Measurements from ENCODE around the gene FOXL3.

FOXL3 gene

GRCh38 chr7:314853-315252 lies 24.9 kb downstream of the FOXL3 start:
- TF ChIP-seq ZNF133 (tag by site-specific recombination; IDR thresholded peaks at IDR 0.05) (peak; percentile 92), GLI4 (tag by site-specific recombination; IDR thresholded peaks at IDR 0.05) (no peak), ZNF785 (tag by site-specific recombination; IDR thresholded peaks at IDR 0.05) (no peak), ZSCAN30 (tag by site-specific recombination; IDR thresholded peaks at IDR 0.05) (no peak)
- Histone ChIP-seq H3K4me3 (ENCODE audit: low read depth, low read length) (no peak overlapping the region), H3K9me3 (ENCODE audit: control insufficient read depth, insufficient read depth, low read depth, low read length) (no peaks in the 10 kb centered on the region), H3K4me1 (ENCODE audit: control insufficient read depth, insufficient read depth, low read length) (no peaks in the 10 kb centered on the region), H3K27ac (ENCODE audit: extremely low read depth, low read depth, low read length) (no peak overlapping the region), H3K36me3 (ENCODE audit: control insufficient read depth in 2 of 2, insufficient read depth in 1 of 2, low read length in 2 of 2) (no peaks in the 10 kb centered on the region)
- ChIA-PET CTCF (interaction anchor here (0.6 kb wide), 2 partner anchors 460 to 771 kb away, joined by 3 read pairs; no protein-coding TSS in a partner anchor), POLR2A (no interaction called here)

- no peak for TF ChIP-seq ZNF558 (tag by site-specific recombination; IDR thresholded peaks at IDR 0.05)
- no peak for TF ChIP-seq ZNF433 (tag by site-specific recombination; IDR thresholded peaks at IDR 0.05; ENCODE audit: low read depth)
- no peak for TF ChIP-seq ZFHX2 (tag by site-specific recombination; conservative IDR thresholded peaks at IDR 0.05)
- no peak for TF ChIP-seq ZBTB8A (tag by site-specific recombination; IDR thresholded peaks at IDR 0.05)
- no peak for TF ChIP-seq ZNF311 (tag by site-specific recombination; IDR thresholded peaks at IDR 0.05; ENCODE audit: borderline replicate concordance)
- ChIA-PET CTCF (no interaction called here), POLR2A (no interaction called here)
- no peak overlapping the region for H3K27ac ChIP-seq (ENCODE audit: extremely low read depth, low read depth, low read length)
- H3K4me1 ChIP-seq (ENCODE audit: control insufficient read depth, insufficient read depth, low read length) = no peaks in the 10 kb centered on the region
- no peak overlapping the region for H3K4me3 ChIP-seq (ENCODE audit: low read depth, low read length)
- no peaks in the 10 kb centered on the region for H3K36me3 ChIP-seq (ENCODE audit: control insufficient read depth in 2 of 2, insufficient read depth in 1 of 2, low read length in 2 of 2)
- no peaks in the 10 kb centered on the region for H3K9me3 ChIP-seq (ENCODE audit: control insufficient read depth, insufficient read depth, low read depth, low read length)
Measured at GRCh38 chr7:315516-316265, 25.7 kb downstream of the FOXL3 start.

- Histone ChIP-seq H3K27ac (ENCODE audit: extremely low read depth, low read depth, low read length) (no peak overlapping the region), H3K9me3 (ENCODE audit: control insufficient read depth, insufficient read depth, low read depth, low read length) (no peaks in the 10 kb centered on the region), H3K4me1 (ENCODE audit: control insufficient read depth, insufficient read depth, low read length) (peaks cover 5% of the 10 kb centered on the region; the same call in 1 of the 2 replicates), H3K4me3 (ENCODE audit: low read depth, low read length) (no peak overlapping the region), H3K36me3 (ENCODE audit: control insufficient read depth in 2 of 2, insufficient read depth in 1 of 2, low read length in 2 of 2) (no peaks in the 10 kb centered on the region)
- ChIA-PET POLR2A (no interaction called here), CTCF (no interaction called here)
- TF ChIP-seq ZSCAN4 (tag by site-specific recombination; IDR thresholded peaks at IDR 0.05) (no peak), ZNF610 (tag by site-specific recombination; IDR thresholded peaks at IDR 0.05; ENCODE audit: borderline replicate concordance) (no peak), ZBTB44 (tag by site-specific recombination; IDR thresholded peaks at IDR 0.05) (no peak), ZNF473 (tag by site-specific recombination; IDR thresholded peaks at IDR 0.05) (no peak), ZBTB21 (tag by site-specific recombination; IDR thresholded peaks at IDR 0.05) (no peak), ZFP41 (tag by site-specific recombination; IDR thresholded peaks at IDR 0.05; ENCODE audit: borderline replicate concordance) (no peak), ZNF248 (tag by site-specific recombination; IDR thresholded peaks at IDR 0.05) (no peak), ZBTB1 (tag by site-specific recombination; IDR thresholded peaks at IDR 0.05) (no peak), PATZ1 (tag by site-specific recombination; IDR thresholded peaks at IDR 0.05) (no peak), ZNF518A (tag by site-specific recombination; conservative IDR thresholded peaks at IDR 0.05; ENCODE audit: low read depth) (no peak)
Measured at GRCh38 chr7:317643-318405, 27.9 kb downstream of the FOXL3 start.
